NCI-H82 (cell line): Measurements from ENCODE around the gene KCNQ1.

Experiments
- DNase-seq: peaks from one replicate; lab custom pipeline; 2025; lab: John Stamatoyannopoulos, UW

Gene KCNQ1

DNA sequence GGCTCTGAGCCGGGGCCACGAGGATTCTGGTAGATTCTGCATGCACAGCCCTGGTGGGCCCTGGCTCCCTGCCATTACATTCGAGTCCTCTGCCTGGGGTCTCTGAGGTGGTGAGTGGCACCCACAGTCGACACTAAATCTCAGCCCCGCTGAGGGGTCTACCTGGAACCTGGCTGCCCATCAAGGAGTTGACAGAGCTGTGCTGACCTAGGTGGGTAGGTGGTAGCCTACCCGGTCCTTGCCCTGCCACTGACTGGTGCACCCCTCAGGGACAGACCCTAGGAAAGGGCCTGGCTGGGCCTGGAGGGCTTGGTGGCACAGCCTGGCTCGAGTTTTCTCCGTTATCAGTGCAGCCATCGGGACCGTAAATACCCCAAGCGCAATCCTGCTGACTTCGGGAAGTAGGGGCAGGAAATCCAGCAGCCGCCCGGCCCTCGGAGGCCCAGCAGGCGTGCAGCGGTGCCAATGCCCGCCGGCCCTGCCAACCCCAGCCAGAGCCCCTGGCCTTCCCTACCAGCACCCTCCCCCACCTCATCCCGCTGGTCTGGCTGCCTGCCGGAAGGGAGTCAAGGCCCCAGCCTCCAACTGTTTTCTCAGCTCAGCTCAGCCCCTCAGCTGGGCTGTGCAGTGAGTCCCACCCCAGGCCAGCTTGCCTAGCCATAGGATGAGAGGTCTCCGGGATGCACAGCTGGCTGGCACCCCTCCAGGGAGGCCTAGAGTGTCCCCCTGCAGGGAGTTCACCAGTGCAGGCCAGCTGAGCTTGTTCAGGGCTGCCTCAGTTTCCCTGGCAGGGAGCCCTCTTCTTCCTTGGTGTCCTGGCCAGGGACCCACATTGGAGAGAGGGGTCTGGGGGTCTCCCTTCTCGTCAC is 335.4 kb downstream of the KCNQ1 start:
- DNase-seq: no peak

DNA sequence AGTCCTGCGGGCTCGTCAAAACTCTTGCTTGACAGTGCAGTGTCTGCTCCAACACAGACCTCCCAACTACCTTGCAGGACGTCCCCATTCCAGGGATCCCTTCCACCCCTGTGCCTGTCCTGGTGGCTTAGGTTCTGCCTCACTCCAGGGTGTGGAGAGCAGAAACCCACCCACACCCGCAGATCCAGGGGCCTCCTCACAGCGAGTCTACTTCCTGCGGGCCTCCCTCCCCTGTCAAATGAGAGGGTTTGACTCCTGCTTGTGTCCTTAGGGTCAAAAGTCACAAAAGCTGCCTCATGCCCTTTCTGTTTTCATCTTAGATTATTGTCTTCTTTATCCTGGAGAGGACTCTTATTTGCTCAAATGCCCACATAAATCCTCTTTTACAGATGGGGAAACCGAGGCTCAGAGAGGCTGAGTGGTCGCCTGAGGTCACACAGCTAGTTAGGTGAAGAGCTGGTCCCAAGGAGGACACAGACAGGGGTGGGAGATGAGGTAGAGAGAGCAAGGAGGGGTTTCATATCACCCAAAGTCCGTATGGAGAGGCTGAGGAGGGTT is 336.1 kb downstream of the KCNQ1 start:
- no peak for DNase-seq

DNA sequence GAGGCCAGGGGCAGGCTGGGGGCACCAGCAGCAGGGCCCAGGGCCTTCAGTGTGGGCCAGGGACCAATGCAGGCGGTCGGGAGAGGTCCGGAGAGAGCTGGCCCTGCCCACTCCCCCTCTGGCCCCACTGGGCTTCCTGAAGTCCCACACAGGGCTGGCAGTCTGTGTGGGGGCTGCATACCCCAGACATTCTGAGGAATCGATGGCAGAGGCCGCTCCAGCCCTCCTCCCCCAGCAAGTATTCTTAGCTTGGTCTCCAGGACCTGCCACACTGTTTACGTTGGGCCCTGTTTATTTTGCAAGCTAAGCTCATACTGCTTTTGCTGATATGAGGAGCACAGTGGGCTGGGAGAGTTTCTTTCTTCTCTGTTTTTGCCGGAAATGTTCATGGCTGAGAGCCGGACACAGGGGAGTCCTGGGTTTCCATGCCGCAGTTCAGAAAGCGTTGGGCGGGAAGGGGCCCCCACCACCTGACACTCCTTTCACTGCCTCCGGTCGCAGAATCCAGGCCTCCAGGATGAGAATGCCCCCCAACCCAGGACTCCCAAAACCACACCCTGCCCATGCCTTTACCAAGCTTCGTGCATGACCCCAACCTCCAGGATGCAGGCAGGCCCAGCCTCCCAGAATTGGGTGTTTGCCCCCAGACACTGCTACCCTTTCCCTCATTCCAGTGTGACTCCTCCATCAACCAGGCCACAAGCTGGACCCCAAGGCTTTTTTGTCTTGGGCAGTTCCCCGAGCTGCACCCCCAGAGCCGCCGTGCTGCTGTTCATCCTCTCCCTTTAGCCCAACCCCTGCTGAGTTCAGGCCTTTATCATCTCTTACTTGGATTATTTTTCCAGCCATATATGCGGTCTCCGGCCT is 336.8 kb downstream of the KCNQ1 start:
- no peak for DNase-seq

DNA sequence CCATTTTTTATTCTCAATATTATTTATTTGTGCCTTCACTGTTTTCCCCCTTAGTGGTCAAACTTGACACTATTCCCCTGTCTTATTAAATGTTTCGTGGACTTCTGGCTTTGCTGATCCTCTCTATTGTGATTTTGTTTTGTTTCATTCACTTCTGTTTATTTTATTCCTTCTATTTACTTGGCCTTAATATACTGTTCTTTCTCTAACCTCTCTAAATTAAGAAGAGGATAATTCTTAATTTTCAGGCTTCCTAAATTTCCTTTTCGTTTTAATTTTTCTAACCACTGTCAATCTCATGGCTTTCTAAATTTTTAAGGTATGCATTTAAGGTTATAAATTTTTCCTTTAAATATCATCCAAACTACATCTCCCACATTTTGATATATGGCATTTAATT is 338.0 kb downstream of the KCNQ1 start:
- no peak for DNase-seq

DNA sequence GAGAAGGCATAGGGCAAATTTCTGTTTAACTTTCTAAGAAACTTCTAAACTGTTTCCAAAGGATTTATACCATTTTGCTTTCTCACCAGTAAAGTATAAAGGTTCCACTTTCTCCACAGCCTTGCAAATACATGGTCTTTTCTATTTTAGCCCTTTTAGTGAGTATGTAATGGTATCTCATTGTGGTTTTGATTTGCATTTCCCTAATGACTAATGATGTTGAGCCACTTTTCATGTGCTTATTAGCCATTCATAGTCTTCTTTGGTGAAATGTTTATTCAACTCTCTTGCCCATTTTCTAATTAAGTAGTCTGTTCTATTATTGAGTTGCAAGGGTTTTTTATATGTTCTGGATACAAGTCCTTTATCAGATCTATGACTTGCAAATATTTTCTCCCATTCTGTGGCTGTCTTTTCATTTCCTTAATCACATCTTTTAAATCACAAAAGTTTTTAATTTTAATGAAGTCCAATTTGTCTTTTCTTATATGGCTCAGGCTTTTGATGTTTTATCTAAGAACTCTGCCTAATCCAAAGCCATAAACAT is 338.8 kb downstream of the KCNQ1 start:
- no peak for DNase-seq

DNA sequence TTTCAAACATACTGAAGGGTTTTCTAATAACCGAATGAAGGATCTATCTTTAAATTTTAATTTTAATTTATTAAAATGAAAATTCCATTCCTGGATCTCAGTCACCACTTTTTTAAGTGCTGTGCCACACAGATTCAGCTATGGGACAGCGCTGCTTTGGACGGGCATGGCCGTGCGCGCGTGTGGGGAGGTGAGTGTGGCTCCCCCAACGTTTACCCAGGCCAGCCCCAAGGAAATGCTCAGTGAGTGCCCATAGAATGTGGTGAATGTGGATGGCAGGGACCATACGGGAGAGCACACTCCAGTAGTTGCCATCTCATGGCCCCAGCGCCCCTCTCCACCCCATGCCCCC is 343.0 kb downstream of the KCNQ1 start:
- no peak for DNase-seq

DNA sequence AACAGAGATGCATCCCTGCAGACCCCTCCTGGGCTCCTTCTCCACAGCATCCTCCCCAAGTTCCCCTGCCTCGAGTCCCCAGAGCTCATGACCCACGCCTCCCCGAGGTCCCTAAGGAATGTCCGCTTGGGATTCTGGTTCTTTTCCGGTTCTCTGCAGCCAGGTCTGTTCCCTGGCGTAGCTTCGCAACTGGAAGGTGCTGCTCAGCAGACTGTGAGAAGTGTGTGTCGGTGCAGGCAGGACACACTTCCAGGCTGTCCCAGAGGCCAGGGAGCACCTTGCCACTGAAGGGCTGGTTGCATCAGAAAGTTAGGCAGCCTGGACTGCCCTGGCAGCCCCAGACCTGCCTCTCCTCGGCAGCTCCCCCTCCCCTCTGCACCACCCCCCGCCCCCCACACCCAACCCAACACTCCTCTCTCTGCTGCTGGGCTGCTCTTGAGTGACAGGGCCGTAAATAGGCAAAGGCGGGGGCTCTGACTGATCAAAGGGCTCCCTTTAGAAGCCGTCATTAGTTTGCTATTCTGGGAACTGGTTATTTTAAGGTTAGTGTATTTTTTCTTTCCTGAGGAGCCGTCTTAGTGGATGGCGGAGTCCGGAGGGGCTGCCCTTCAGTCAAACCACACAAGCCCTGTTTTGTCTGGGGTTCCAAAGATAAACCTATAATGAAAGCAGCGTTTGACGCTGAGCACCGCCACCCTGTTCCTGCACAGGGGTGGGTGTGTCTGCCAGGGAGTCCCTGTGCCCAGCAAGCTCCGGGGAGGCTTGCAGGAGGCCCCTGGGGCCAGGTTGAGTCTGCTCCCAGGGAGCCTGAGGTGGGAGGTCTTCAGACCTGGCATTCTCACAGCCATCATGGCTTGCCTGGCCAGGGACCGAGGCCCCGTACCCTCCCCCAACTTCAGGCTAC is 343.6 kb downstream of the KCNQ1 start:
- DNase-seq: no peak

DNA sequence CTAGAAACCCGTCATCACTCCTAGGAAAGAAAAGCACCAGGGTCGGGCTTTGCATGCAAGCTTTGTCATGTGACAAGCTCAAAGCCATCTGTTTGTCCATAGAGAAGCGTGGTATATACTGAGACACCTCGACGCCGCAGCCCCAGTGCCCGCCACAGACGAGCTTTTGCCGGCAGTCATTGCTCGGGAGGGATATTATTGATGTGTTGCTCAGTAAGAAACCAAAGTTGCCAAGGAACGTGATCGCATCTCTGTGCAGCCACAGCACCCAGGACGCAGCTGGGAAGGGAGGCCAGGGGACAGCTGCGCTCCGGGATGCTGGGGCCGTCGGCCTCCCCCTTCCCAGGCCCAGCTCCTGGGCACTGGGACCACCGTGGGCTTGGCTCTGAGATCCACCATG is 344.5 kb downstream of the KCNQ1 start:
- DNase-seq: peak; percentile 9

DNA sequence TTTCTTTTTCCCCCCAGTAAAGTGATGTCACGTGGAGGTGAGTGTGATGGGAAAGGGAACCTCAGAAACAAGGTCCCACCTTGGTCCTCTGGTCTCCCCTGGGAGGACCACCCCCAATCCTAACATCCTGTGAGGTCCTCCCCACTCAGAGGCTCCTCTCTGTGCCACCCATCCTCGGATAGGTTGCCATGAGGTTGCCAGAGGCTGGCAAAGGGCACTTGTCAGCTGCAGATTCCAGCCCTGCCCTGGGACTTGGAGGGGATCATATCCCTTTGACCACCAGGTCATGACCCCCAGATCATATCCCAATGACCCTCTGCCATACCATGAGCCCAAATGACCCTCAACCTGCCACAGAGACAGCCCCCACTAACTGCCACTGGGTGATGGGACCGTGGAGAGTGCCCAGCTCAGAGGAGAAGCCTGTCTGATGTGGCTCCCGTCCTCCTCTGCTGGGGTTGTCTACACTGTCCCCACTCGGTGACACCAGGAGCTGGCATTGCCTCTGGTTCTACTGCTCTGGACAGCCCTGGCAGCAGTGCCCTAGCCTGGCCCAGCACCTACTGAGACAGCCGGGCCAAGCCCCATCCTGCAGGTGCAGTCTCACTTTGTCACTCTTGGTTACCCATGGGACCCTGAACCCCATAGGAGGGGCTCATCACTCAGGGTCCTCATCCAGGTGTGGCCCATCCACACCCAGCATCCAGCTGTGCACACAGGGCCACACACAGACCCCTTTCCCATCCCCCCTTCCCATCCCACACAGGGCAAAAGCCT is 345.2 kb downstream of the KCNQ1 start:
- no peak for DNase-seq

DNA sequence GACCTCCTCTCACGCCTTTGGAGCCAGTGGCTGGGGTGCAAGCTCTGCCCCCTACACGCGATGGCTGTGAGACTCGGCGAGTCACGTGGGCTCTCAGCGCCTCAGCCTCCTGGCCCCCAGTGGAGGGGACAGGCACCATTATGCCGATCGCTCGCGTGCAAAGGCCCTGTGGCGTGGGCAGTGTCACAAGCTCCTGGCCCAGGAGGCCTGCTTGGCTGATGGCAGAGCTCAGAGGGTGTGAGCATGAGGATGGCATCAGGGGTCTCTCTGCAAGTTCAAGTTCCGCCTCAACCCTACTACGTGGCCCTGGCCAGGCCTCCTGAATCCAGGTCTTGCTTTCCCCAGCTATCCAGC is 345.7 kb downstream of the KCNQ1 start:
- DNase-seq: no peak

DNA sequence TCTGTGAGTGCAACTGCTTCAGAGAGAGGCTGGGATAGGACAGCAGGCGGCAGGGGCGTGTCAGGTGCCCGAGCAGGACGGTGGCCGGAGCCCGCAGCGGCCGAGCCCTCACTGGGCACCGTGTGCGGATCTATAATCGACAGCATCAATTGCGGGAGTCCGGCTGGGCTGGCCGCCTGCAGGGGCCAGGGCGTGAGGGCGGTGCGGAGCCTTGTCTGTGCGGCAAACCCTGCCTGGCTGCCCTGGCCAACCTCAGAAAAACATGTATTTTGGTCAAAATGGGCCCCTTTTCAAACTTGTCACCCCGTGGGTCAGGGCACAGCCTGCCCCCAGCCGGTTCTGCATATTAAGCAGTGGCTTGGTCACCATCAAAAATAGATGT is 346.3 kb downstream of the KCNQ1 start:
- no peak for DNase-seq

DNA sequence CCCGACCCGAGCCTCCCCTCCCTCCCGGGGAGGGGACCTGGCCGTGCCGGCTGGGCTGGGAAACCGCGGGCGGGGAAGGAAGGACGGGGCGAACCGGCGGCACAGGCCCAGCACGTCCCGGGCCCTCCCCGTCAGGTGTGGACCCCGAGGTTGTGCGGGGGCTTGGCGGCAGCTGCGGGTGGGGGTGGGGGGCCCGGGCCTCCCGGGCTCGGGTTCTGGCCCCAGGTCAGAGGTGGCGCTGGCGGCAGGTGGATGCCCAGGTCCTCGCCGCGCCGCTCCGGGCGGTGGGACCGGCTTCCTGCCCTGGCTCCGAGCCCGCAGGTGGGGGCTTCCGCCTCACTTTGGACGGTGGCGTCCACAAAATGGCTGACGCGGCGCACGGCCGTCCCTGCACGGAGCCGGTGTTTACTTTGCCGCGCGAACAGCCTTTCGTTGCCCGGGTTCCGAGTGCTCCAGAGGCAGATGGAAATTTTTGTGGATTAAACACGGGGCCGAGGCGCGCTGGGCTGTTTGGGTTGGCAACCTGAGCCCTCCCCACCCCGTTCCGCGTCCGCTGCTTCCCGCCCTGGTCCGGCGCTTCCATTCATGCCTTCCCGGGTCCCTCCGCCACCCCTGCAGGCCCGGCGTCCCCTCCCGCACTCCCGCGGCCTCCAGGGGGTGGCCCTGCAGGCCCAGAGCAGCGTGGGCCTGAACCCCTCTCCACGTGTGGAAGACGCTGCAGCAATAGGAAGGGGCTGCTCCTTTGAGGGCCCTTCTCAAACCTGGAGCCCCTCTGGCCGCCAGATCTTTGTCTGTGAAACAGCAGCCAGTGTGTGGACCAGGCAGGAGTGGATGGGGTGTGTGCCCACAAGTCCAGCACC is 346.9 kb downstream of the KCNQ1 start:
- DNase-seq: no peak

DNA sequence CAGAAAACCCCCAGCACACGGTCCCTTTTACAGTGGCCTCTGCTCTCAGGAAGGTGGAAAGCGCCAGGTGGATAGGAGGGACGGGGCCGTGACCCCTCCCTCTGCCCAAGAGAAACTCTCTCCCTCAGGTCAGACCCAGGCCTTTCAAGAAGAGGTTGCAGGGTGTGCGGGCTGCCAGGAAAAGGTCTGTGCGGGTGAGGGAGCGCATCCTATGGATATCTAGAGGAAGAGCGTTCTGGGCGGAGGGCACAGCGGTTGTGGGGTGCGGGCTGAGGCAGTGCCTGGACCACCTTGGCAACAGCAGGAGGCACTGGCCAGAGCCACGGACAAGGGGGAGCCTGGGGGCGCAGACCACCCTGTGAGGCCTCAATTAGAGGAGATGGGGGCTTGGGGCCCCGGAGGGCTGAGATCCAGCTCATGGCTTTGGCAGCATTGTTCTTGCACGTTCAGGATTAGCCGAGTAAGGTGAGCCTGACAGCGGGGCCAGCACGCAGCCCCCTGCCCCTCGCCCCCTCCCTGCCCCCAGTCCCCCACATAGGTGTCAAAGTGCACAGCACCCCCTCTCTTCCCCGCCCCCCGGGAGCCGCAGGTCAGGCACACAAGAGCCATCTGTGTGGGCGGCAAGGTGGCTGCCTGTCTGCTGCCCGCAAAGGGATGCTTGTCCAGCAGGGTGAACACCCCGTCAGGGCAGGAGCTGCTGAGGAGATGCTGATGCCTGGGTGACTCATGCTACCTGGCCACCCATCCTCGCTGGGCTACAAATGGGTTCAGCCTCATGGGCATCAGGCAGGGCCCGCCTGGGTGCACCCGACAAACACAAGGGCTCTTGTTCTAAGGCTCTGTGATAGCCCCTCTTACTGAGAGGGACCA is 347.8 kb downstream of the KCNQ1 start:
- DNase-seq: no peak

DNA sequence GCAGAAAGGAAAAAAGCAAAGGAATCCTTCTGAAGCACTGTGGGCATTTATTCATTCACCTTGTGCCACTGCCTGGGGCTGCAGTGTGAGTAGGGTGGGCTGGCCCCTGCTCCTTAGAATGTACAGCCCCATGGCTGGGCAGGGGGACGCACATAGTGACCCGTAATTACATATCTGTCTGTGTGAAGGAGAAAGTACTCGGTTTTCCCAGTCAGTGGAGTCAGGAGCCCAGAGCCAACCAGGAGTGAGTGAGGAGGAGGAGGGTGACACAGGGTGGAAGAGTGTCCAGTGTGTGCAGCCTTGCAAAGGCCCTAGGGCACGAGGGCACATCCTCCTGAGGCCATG is 348.9 kb downstream of the KCNQ1 start:
- no peak for DNase-seq

DNA sequence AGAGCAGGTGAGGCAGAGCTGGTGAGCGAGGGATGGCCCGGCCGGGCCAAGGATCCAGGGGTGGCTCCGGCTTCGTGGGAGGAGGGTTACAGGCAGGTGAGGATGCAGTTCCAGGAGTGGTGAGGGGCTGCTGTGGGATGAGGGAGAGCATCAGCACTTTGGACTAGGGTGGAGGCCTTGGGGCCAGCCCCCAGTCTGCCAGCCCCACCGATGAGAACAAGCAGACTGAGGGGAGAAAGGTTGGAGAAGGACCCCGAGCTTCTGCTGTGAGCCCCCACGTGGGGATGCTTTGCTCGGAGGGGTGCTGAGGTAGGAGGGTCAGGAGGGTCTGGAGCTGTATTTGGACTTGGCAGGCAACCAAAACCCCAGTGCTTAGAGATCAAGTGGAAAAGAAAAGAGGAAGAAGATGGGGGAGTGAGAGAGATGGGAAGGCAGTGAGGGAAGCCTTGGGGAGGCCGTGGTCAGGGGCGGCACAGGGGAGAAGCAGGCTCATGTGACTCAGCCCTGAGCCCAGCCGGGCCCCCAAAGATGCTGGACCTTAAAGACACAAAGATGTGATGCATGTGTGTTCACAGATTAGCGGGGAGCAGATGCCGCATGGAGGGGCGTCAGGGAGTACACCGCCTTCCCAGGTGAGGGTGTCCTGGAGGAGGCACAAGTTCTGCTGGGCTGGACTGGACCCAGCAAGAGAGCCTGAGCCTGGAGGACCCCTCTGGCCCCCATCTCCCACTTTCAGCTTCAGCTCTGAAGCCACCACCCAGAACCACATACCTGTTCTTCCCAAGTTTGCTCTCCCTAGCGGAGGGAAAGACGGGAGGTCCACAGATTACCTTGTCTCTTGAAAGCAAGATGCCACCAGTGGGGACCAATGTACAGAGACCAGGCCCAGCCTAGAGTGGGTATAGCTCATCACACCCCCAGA is 349.5 kb downstream of the KCNQ1 start:
- DNase-seq: no peak

DNA sequence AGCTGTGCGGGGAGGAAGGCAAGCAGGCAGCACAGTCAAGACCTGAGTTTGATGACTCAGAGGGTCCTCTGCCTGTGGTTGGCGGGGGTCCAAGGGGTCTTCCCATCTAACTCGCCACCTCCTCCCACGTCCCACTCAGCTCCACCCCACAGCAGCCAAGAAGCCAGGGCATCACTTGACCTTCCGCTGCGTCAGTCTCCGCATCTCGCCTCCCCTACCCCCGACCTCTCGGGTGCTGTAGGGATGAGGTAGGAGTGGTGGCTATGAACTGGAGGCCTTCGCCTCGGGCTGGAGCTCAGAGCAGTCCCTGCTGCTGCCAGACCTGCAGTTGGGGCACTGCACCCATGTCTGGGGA is 350.1 kb downstream of the KCNQ1 start:
- DNase-seq: no peak

DNA sequence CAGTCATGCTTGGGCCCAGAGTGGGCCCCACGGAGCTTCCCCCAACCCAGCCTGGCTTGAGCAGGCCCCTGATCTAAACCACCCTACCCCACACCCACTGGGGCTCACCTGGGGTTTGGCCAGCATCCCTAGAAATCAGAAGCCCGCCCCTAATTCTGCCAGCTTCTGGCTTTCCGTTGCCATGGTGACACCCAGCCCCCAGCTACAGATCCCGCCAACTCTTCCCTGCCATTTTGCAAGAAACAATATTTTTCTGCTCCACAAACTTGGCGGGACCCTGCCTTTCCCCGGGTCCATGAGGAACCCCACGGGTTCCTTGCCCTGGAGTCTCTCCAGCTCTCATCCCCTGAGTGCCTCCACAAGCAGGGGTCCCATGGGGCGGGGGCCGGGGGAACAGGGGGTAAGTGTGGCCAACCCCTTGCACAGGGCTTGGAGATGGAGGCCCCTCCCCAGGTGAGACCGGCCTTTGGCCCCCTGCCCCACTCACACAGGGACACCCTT is 350.7 kb downstream of the KCNQ1 start:
- DNase-seq: no peak

DNA sequence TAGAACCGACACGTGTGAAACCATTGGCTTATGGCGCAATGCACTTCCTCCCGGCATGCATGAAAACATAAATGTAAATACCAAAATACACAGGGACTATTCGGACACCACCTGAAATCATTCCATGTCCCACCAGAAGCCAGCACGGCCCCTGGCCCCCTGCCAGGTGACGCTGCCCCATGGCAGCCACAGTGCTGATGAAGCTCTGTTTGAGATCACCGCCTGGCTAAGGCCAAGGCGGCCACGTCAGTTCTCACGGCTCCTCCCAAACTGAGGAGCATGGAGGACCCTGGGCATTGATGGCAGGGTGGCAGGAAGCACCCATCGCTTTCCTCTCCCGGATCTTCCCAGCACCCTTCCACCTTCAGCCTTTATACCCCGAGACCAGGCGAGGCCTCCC is 351.3 kb downstream of the KCNQ1 start:
- DNase-seq: no peak
